Right forelimb (tissue), 1 donor: ENCODE results near the gene ATP10B.

Source experiments
- DNase-seq: peaks from one replicate; pipeline ENCODE4 v3.0.0-alpha.2; 2018

Gene ATP10B

GRCh38 chr5:160674901-160675300 is 177.1 kb downstream of the ATP10B start:
- DNase-seq, result no peak

GRCh38 chr5:160672521-160672920 is 179.5 kb downstream of the ATP10B start:
- DNase-seq, result no peak

GRCh38 chr5:160668356-160668755 is 183.7 kb downstream of the ATP10B start:
- no peak for DNase-seq

GRCh38 chr5:160667160-160667559 is 184.9 kb downstream of the ATP10B start:
- DNase-seq, result no peak

GRCh38 chr5:160665460-160665859 is 186.6 kb downstream of the ATP10B start:
- DNase-seq, result no peak

GRCh38 chr5:160660132-160660531 is 191.9 kb downstream of the ATP10B start:
- DNase-seq, result no peak

- no peak for DNase-seq
Observed at GRCh38 chr5:160657622-160658458, 194.2 kb downstream of the ATP10B start.

- no peak for DNase-seq
Observed at GRCh38 chr5:160657068-160657507, 194.9 kb downstream of the ATP10B start.

GRCh38 chr5:160655717-160656116 is 196.3 kb downstream of the ATP10B start:
- DNase-seq, result no peak

GRCh38 chr5:160651692-160652645 is 200.0 kb downstream of the ATP10B start:
- DNase-seq, result no peak

GRCh38 chr5:160649304-160649703 is 202.7 kb downstream of the ATP10B start:
- no peak for DNase-seq

GRCh38 chr5:160646033-160646432 is 206.0 kb downstream of the ATP10B start:
- no peak for DNase-seq

GRCh38 chr5:160643616-160644240 is 208.3 kb downstream of the ATP10B start:
- DNase-seq, result no peak

GRCh38 chr5:160641405-160641804 is 210.6 kb downstream of the ATP10B start:
- DNase-seq, result no peak

- DNase-seq, result no peak
Observed at GRCh38 chr5:160640406-160640805, 211.6 kb downstream of the ATP10B start.

- no peak for DNase-seq
Observed at GRCh38 chr5:160638161-160638742, 213.8 kb downstream of the ATP10B start.

GRCh38 chr5:160637357-160638090 is 214.5 kb downstream of the ATP10B start:
- no peak for DNase-seq

- no peak for DNase-seq
Observed at GRCh38 chr5:160635663-160636062, 216.3 kb downstream of the ATP10B start.

- DNase-seq, result no peak
Observed at GRCh38 chr5:160635046-160635445, 217.0 kb downstream of the ATP10B start.

- DNase-seq, result no peak
Observed at GRCh38 chr5:160629003-160629402, 223.0 kb downstream of the ATP10B start.

GRCh38 chr5:160628619-160628968 is 223.4 kb downstream of the ATP10B start:
- DNase-seq, result no peak
